Fibroblast of skin of scalp (primary cell): ENCODE data around the gene YTHDF2.
"Not testable (repeated sequence)": the region's sequence is repeated elsewhere in the genome, so short reads cannot be mapped to it uniquely, and the experiment has no call there.

Source experiments
- DNase-seq: peaks from one replicate; pipeline ENCODE4 v3.0.0-alpha.2; 2013

YTHDF2 gene

DNA sequence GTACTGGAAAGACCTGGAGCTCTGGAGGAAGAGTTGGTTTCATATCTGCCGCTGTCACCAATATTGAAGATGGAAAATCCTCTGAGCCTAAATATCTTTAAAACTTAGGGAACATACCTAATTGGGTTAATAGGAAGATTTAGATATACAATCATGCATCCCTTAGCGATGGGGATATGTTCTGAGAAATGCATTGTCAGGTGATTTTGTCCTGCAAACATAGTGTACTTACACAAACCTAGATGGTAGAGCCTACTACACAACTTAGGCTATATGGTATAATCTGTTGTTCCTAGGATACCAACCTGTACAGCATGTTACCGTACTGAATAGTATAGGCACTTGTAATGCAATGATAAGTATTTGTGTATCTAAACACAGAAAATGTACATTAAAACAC, 22.5 kb downstream of the YTHDF2 start:
- DNase-seq, result no peak

DNA sequence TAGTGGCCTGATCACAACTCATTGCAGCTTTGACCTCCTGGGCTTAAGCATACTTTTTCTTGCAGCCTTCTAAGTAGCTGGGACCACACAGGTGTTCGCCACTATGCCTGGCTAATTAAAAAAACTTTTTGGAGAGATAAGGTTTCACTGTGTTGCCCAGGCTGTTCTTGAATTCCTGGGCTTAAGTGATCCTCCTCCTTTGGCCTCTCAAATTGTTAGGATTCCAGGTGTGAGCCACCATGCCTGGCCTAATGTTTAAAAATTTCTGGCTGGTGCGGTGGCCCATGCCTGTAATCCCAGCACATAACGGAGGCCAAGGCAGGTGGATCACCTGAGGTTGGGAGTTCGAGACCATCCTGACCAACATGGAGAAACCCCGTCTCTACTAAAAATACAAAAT, 24.4 kb downstream of the YTHDF2 start:
- DNase-seq, result no peak

DNA sequence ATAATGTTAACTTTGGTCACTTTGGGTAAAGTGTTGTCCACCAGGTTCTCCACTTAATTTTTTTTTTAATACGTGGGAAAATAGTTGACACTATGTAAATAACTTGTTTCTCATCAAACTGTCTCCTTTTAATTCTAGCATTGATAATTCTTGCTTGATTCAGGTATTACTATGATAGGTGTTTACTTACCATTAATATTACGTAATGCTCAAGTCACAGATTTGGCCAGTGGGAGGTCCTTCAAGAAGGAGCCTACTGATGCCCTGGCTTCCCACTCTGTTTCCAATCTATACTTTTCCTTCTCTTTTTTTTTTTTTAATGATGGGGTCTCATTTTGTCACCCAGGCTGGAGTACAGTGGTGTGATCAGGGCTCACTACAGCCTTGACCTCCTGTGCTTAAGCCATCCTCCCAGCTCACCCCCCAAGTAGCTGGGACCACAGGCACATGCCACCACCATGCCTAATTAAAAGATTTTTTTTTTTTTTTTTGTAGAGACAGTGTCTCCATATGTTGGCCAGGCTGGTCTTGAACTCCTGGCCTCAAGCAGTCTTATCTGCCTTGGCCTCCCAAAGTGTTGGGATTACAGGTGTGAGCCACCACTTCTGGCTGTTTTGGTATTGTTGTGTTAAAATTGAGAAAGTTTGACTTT, 29.9 kb downstream of the YTHDF2 start:
- no peak for DNase-seq

DNA sequence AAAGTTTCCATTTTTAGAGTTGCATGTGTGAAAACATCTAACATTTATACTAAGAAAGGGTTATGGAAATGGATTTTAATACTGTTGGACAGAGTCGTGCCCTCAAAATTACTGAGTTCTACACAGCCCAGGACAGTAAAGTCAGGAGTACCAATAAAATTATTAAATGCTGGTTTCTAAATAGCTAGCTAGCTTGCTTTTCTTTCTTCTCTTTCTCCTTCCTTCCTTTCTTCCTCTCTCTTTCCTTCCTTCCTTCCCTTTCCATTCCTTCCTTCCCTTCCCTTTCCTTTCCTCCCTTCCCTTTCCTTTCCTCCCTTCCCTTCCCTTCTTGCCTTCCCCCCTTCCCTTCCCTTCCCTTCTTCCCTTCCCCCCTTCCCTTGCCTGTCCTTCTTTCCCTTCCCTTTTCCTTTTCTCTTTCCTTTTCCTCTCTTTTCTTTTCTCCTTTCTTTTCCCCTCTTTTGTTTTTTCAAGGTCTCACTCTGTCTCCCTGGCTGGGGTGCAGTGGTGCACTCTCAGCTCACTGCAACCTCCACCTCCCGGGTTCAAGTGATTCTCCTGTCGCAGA, 33.9 kb downstream of the YTHDF2 start:
- DNase-seq, result no peak

DNA sequence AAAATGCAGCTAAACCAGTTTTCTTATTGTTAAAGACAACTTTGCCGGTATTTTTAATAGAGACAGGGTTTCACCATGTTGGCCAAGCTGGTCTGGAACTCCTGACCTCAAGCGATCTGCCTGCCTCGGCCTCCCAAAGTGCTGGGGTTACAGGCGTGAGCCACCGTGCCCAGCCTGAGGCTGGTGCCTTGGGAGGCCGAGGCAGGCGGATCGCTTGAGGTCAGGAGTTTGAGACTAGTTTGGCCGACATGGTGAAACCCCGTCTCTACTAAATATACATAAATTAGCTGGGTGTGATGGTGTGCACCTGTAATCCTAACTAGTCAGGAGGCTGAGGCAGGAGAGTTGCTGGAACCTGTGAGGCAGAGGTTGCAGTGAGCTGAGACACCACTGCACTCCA, 35.2 kb downstream of the YTHDF2 start:
- not testable (repeated sequence) for DNase-seq

DNA sequence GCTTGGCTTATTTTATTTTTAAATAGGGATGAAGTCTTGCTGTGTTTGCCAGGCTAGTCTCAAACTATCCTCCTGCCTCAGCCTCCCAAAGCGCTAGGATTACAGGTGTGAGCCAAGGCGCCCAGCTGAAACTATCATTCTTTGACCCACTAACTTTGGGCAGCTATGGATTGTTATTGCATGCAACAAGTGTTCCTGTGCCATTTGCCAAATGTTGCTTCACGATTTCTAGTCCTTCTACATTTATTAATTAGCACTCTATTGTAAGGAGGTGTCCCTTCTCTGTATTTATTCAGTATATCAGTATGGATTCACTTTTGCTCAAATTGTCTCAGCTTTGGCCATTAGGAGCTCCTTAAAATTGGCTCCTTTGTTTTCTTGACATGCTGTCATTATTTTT, 36.4 kb downstream of the YTHDF2 start:
- no peak for DNase-seq

DNA sequence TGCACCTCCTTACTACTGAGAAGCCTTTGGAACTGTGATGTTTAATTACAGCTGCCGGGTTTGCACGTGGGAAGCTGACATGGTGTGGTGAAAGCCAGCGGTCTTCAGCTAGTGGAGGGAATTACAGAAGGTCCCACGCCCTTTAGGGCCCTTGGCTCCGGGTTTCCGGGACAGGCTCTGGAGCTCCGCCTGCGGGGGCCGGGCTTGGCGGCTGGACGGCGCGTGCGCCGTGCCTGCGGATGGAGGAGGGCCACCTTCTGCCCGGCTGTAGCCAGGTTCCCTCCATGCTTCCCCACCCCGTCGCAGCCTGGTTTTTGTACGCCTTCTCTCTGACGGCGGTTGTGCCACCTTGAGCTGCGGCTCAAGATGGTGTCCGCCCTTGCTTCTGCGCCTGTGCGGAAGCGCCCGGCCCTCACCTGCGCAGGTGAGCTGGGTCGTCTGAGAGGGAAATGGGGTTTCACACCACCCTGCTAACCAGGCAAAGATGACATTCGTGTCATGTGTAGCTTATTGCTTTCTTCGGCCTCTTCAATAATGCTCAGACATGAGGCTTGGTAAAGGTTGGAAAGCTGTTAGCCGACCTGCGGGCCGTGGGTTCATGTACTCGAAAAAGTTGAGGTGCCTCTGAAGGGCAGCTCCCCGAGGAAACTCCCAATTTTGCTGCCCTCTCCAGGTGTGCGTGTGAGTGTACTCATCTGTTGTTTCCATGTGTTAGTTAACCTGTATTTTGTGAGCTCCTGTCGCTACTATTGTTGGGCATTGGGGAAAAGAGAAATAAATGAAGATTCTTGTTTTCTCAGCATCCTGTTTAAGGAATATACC, 38.6 kb downstream of the YTHDF2 start:
- DNase-seq, result peak; percentile 44

DNA sequence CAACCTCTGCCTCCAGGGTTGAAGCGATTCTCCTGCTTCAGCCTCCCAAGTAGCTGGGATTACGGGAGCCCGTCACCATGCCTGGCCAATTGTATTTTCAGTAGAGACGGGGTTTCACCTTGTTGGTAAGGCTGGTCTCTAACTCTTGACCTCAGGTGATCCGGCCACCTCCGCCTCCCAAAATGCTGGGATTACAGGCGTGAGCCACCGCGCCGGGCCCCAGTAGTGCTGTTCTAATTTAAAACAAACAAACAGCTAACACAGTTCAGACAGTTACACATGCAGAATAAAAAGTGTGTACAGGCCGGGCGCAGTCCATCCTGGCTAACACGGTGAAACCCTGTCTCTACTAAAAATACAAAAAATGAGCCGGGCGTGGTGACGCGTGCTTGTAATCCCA, 39.6 kb downstream of the YTHDF2 start:
- DNase-seq, result no peak

DNA sequence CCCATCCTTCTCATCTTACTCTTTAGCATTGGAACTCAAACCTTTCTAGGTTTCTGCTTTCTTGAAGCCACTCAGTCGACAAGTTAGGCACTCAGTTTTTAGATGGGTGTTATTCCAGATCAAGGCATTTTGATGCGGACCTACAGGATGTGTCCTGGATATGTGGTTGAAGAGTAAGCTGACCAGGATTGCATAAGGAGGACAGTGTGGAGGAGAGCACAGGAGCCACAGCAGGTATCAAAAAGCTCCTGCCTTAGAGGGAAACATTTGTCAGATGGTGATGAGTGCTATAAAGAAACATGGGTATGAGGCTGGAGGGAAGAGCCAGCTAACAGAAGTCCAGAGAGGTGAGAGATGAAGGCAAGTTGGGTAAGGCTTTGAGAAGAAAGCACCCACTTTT, 41.3 kb downstream of the YTHDF2 start:
- DNase-seq, result no peak

DNA sequence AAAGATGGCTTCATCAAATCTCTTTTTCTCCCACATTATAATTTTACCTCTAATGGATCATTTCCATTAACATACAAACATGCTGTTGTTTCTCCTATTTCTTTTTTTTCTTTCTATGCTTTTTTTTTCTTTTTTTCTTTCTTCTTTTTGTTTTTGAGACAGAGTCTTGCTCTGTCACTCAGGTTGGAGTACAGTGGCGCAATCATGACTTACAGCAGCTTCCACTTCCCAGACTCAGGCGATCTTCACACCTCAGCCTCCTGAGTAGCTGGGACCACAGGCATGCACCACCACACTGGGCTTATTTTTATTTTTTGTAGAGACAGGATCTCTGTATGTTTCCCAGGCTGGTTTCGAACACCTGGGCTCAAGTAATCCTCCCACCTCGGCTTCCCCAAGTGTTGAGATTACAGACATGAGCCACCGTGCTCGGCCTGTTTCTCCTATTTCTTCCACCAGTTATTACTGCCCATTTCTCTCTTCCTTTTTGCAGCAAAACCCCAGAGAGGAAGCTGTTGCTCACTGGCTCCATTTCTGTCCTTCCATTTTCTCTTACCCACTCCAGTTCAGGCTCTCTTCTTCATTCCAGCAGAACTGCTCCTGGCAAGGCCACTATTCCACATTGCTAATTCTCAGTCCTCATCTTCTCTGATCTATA, 43.1 kb downstream of the YTHDF2 start:
- no peak for DNase-seq

DNA sequence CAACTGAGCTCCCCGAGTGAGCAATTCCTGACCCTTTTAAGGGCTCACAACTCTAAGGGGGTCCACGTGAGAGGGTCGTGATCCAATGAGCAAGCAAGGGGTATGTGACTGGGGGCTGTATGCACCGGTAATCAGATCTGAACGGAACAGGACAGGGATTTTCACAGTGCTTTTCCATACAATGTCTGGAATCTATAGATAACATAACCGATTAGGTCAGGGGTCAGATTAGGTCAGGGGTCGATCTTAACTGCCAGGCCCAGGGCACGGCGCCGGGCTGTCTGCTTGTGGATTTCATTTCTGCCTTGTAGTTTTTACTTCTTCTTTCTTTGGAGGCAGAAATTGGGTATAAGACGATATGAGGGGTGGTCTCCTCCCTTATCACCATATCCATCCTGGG, 44.6 kb downstream of the YTHDF2 start:
- no peak for DNase-seq

DNA sequence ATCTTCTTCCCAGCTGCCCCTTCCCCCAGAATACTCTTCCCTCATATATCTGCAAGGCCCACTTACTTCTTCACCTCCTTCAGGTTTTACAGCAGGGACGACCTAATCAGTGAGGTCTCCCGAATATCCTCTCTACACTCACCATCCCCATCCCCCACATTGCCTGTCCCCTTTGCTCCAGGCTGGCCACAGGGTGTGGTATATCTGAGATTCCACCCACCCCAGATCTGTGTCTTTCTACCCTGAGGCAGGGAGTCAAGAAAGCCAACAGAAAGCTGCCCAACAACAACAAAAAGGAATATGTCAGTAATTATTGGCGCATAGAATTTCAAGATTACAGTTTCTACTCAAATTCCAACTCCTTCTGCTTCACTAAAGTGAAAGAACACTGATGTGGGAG, 45.3 kb downstream of the YTHDF2 start:
- DNase-seq, result no peak

DNA sequence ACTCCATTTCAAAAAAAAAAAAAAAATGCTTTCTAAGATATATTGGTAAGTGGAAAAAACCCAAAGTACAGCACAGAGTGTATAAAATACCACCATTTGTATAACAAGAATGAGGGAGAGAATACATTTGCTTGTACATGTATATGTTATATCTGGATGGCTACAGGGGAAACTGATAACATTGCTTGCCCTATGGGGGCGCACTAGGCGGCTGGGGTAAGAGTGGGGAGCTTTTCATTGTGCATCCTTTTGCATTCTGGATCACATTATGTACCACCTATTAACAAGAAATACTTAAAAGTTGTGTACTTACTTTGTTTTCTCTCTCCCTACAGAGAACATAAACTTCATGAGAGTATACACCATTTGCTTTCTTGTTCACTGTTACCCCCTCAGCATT, 46.6 kb downstream of the YTHDF2 start:
- no peak for DNase-seq

DNA sequence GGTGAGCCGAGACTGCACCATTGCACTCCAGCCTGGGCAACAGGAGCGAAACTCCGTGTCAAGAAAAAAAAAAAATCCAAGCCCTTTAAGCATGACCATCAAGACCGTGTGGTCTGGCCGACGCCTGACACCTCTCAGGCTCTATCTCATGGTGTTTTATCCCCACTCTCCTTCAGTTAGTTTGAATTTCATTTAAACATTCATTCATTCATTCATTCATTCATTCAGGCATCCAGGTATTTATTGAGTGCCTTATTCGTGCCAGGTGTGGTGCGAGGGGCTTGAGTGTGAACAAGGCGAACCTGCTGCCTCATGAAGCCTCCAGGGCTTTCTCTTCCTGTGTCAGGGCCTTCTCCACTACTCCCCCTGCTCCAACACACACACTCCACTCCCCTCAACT, 52.7 kb downstream of the YTHDF2 start:
- DNase-seq, result no peak

DNA sequence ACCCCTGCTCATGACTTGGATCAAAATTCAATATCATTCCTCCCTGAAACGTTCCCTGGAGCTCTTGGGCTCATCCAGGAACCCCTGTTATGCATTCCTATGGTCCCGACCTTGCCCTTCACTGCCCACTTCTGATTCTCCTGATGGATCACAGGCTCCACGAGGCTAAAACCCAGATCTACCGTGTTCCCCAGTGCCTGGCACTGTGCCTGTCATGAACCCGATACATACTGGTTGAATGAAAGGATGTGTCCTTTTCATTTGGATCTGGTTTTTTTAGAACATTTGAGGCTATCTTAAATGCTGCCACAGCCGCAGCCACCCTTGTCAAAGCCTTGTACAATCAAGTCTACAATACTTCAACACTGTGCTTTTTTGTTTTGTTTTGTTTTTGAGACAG, 53.1 kb downstream of the YTHDF2 start:
- no peak for DNase-seq

DNA sequence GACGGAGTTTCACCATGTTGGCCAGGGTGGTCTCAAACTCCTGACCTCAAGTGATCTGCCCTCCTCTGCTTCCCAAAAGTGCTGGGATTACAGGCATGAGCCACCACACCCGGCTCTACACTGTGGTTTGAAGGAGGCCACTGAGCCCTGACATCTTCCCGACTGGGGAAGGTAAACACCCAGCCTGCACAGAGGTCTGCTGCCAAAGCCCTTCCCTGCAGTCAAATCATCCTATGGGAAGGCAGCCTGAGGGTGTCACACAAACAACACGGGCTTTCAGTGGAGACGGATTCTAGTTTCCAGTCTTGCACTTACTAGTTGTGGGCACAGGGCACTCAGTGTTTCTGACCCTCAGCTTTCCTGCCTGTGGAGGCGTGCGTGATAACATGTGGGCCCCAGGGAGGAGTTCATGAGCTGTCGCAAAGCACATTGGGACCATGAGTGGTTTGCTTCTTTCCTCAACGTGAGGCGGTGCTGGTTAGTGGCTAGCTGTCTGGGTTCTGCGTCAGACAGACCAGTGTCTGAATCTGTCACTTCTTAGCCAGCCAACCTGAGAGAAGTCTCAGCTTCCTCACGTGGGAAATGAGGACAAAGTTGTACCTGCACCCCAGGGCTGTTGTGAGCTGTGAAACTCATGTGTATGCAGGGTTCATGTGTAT, 53.8 kb downstream of the YTHDF2 start:
- DNase-seq, result no peak

DNA sequence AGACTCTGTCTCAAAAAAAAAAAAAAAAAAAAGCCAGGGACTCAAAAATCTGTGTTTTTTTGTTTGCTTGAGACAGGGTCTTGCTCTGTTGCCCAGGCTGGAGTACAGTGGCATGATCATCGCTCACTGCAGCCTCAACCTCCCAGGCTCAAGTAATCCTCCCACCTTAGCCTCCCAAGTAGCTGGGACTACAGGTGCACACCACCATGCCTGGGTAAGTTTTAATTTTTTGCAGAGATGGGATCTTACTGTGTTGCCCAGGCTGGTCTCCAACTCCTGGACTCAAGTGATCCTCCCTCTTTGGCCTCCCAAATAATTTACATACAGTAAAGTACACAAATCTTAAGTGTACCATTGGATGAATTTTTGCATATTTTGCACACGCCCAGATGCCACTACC, 55.2 kb downstream of the YTHDF2 start:
- not testable (repeated sequence) for DNase-seq

DNA sequence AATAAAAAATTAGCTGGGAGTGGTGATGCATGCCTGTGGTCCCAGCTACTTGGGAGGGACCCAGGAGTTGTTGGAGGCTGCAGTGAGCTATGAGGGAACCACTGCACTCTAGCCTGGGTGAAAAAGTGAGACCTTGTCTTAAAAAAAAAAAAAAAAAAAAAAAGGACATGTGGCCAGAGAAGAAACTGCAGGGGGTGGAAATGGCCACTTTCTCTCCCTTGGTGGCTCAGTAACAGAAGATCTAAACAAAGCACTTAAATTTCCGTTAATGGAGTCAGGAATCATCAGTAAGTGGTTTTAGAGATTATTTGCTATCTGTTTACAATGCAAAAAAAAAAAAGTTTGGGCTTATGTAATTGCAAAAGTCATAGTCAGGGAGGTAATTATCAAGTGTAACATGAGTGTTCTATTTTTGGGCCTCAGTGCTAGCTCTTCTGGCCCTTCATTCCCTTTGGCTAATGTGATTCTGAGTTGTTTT, 55.9 kb downstream of the YTHDF2 start:
- no peak for DNase-seq

DNA sequence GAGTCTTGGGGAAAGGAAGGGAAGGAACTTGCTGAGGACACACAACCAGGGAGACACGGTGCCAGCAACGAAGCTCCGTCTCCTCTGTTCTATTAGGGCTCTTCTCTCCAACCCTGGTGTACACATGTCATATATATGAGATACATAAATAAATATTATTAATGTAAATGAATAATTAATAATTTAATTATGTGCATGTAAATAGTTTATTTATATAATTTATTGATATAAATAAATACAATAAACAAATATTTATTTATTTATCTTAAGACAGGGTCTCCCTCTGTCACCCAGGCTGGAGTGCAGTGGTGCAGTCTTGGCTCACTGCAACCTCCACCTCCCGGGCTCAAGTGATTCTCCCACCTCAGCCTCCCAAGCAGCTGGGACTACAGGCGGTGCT, 57.8 kb downstream of the YTHDF2 start:
- DNase-seq, result not testable (repeated sequence)

DNA sequence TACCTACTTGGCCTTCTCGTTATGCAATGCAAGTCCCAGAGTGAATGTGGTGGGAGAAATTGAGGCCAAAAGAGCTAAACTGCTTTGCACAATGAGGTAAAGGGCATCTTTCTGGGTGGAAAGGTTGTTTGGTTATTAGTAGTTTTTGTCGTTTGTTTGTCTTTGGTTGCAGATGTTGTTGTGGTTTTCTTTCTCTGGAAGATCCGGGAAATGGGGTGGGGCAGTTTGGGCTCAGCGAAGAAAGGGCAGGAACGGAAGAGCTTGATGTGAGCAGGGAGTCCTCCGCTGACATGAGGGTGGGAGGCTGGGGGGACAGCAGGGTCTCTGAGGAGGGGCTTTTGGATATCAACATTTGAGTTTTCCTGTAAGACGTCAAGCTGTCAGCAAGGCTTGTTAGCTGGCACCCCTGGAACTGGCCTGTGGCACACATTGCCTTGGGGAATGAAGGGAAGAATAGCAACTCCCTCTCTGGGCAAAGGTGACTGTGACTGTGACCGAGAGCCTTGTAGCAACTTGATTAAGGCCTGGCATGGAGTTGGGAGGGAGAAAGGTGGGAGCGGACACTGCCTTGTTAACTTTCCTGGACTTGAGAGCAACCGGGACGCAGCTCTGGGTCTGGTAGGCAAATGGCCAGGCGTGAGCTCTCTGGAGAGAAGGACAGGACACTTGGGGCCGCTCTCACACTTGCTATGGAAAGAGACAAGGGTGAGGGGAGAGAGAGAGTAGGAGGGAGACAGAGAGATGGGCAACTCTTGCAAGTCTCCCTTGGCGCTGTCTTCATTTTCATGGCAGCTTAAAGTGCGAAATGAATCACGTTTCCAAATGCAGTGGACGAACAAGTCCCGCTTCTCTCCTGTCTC, 59.8 kb downstream of the YTHDF2 start:
- DNase-seq, result no peak

DNA sequence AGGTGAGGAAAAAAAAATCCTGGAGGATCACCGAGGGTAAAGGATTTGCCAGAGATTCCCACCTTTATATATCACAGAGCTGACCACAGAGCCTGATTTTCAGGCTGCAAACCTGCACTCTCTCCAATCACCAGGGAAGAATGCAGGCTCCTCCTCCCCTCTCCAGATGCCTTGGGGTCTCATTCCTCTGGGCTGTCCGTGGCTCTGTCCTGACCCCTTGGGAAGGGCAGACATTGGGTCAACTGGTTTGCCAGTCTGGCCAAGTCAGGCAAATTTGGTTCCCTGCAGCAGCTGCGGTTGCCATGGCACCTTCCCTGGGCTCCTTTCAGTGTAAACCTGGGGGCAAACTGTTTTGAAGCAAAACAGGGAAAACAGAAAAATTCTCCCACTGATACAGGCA, 63.6 kb downstream of the YTHDF2 start:
- DNase-seq, result no peak

DNA sequence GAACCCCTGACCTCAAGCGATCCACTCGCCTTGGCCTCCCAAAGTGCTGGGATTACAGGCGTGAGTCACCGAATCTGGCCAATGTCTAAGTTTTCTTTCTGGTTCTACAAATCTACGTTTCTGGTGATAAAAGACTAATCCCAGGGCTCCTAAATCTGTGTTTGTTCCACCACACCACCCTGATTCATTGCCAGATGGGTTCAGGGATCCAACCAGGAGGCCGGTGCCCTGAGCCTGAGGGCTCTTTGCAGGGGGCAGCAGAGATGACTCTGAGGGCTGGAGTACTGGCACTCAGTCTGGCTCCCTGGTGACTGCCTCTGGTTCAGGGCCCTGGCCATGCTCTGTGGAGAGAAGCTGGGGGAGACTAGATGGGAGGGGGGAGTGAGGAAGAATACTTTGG, 64.7 kb downstream of the YTHDF2 start:
- no peak for DNase-seq
